NCI-H2107 treated with DMSO at 0.1 percent for 48 hours (cell line): ENCODE data around the gene JPH3.
"Not testable (repeated sequence)": the region's sequence is repeated elsewhere in the genome, so short reads cannot be mapped to it uniquely, and the experiment has no call there.

ENCODE experiments used
- DNase-seq: peaks from one replicate; lab custom pipeline; 2025; ENCODE audit not compliant: unreplicated experiment; lab: John Stamatoyannopoulos, UW

Gene JPH3

DNA sequence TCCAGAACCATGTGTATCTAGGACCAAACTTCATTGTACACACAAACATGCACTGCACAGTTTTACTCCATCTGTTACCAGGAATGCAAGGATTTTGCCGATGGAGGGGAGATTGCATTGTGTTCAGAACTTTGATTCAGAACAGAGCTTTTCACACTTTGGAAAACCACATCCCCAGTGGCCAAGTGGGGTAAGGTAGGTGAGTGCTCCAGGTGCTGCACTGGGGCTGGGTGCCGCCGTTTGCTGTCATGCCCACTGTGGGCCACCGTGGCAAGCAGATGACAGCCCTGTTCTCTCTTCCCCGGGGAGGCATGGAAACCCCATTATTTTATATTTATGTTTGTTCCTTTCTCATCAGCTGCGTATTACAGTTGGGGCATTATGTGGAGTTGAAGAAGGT is 29.3 kb upstream of the JPH3 start:
- no peak for DNase-seq

DNA sequence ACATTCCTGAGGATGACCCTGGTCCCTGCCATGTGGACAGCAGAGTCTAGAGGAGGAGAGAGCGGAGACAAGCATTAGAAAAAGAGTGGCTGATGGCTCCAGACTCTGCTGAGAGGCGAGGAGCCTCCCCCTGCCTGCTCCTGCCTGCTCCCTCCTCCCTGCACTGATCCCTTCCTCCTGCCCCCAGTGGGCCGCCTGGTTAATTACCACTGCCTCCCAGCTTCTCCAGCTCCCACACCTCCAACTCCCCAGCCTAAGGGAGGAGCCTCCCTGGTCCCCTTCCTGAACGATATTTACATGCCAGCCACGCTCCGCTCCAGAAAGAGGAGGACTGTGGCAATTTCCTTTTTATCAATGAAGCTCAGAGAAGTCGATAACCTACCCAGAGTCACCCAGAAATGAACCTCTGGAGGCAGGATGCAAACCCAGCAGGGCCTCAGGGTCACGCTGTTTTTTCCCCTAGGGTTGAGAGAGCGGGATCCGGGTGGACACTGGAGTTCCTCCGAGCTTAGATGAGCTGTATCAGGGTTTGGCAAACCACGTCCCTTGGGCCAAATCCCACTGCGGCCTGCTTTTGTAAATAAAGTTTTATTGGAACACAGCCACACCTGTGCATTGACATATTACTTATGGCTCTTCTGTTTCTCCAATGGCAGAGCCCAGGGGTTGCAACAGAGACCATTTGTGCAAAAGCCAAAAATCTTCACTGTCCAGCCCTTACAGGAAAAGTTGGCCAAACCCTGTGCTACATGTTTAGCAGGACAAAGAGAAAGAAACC is 27.1 kb upstream of the JPH3 start:
- no peak for DNase-seq

DNA sequence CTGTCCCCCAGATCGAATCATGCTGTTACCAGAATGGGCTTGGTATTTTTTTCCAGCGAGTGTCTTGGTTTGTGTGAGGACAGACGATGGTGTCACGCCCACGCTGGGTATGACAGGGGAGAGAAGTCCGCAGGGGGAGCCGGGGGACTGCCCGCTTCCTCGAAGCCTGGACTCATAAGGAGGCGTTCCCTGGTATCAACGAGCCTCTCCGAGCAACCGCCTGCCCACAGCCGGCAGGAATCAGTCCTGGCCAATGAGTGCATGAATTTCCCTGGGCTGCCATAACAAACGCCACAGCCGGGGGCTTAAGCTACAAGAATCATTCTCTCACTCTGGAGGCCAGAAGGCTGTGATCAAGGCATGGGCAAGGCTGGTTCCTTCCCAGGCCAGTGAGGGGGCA is 26.1 kb upstream of the JPH3 start:
- DNase-seq: no peak

DNA sequence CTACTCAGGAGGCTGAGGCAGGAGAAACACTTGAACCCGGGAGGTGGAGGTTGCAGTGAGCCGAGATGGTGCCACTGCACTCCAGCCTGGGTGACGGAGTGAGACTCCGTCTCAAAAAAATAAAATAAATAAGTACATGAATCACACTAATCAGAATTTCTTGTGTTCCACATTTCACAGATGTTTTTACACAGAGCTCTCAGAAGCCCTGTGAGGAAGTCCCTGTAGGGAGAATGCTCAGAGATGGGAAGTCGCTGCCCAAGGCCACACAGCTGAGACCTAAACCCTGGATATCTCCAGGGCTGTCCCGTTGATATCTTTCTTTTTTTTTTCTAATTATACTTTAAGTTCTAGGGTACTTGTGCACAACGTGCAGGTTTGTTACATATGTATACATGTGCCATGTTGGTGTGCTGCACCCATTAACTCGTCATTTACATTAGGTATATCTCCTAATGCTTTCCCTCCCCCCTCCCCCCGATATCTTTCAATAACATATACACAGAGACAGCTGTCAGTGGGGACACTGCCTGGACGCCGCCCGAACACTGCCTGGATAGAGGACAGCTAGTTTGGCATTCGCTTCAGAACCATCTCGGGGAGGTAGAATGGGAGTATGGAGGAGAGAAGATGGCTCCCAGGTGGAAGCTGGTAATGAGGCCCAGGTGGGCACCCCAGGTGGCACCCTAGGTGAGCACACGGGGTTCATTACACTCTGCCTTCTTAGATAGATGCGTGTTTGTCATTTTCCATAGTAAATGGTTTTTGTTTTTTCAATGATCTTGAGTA is 24.0 kb upstream of the JPH3 start:
- not testable (repeated sequence) for DNase-seq

DNA sequence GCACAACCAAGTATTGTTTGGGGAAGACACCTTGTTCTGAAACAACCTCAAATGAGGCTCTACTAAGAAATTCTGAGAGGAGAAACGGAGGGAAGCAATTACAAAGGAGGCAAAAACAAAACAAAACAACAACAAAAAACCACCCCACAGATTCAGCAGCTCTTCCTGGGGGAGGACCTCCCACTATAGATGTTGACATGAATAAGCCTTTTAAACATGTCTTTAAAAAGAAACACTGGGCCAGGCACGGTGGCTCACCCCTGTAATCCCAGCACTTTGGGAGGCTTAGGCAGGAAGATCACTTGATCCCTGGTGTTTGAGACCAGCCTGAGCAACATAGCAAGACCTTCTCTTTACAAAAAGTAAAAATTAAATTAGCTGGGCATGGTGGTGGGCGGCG is 22.6 kb upstream of the JPH3 start:
- DNase-seq: no peak

DNA sequence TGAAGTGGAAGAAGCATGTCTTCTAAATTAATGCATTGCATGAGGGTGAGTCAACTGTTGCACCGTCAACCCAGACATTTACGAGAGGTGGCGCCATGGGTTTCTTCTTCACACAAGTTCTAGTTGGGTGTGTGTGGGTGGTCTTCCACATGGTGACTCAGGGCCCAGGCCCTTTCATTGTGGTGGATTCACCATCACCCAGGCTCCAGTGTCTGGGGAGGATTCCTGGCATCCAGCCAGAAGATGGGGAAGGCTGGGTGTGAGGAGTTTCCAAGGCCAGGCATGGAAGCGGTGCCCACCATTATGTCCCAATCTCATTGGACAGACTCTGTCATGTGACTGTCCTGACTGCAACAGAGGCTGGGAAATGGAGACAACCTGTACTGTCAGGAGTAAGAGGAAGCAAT is 21.4 kb upstream of the JPH3 start:
- no peak for DNase-seq

DNA sequence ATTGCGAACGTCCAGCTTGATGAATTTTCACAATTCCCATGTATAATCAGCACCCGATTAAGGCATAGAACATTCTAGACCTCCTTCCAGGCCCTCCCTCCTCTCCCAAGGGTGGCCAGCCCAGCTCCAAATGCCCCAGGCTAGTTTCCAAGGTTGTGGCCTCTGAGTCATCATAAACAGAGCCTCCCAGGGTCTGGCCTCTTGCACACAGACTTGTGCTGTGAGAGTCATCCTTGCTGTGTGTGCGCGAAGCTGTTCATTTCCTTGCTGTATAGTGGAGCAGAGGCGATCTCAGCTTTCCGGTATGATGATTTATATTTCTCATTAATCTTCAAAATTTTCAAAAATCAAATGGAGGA is 20.5 kb upstream of the JPH3 start:
- DNase-seq: no peak

DNA sequence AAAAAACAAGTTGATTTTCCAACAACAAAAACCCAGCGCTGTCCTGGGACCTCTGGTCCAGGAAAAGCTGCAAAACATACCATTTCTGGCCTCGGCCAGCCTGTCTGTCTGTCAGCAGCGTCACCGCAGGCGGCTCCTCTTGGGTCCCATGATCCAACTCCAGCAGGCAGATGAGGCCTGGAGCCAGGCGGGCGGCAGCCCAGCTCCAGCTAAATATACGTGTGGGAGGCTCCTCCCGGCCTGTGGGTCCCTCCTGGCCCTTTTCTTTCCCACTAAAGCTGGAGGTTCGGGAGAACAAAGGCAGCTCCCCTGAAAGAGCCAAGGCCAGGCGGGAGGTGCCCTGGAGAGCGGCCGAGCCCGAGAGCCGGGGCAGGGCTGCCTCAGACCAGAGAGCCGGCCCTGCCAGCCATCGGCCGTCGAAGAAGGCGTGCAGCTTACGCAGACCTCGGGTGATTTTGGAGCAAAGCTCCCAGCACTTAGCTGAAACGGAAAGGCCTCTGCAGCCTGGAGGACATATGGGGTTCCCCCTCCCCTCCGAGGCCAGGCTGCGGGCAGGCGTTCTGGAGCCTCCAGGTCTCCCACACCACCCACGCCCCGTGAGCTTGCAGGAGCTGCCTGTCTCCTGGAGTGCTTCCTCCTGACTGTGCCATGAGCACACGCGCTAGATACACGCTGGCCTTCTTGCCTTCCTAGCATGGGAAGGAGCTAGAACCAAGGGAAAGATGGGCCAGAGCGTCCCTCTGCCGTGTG is 19.9 kb upstream of the JPH3 start:
- DNase-seq: no peak

DNA sequence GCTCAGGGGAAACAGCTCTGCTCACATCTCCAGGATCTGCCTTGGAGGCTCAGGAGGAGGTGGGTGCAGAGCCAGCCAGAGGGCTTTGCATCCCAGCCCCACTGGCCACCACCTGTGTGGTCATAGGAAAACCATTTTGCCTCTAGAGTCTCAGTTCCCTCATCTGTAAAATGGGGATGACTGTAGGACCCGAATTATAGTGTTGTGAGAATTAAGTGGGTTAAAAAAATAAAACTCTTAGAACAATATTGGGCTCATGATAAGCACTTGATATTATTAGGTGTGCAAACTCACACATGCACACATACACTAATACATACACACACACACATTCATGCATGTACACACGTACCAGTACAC is 19.4 kb upstream of the JPH3 start:
- no peak for DNase-seq

DNA sequence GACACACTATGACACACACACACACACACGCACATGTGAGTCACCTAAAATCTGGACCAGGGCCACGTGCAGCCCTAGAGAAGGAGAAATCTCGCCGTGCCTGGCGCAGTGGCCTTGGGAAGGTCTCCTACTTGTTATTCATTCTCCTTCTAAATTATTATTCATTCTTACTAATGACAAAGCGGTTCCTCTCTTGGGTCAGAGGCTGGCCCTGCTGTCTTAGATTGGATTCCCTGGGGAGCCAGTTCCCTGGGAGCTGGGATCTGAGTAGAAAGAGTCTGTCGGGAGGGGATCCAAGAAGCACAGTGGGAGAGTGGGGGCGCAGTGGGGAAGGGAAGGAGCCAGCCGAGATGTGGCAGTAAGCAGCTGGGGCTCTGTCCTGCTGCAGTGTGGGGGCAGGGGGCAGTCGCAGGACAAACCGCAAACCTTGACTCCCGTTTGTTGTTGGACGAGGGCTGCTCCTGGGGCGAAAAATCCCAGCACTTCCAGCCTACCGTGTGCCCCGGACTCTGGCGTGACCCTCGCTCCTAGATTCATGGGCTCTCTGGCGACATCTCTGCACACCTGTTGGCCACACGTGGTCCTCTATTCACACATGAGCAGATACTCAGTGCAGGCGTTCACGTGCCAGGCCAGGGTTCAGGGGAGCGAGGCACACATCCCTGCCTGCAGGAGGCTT is 18.7 kb upstream of the JPH3 start:
- no peak for DNase-seq

DNA sequence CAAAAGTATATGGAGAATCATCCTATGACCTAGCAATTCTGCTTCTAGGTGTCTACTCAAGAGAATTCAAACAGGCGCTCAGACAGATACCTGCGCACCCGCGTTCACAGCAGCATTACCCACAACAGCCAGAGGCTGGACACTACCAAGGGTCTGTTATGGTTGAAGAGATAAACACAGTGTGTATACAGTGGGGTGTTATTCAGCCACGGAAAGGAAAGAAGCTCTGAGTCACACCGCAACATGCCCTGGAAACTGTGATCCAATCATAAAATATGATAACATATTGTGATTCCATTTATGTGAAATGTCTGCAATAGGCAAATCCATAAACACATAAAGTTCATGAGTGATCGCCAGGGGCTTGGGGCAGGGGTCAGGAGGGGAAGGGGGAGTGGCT is 18.0 kb upstream of the JPH3 start:
- no peak for DNase-seq

DNA sequence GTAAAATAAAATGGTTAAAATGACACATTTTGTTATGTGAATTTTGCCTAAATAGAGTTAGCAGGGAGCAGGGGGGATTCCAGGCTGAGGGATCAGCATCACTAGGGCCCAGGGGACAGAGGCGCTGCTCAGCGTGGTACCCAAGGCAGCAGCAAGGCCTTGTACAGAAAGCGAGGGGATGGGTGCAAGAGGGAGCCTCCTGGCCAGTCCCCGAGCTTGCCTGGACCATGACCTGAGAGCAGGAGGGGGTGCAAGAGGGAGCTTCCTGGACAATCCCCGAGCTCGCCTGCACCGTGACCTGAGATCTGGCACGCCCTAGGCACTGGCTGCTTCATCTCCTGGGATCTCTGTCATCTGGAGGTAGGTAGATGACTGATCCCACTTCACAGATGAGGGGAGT is 17.3 kb upstream of the JPH3 start:
- DNase-seq: no peak

DNA sequence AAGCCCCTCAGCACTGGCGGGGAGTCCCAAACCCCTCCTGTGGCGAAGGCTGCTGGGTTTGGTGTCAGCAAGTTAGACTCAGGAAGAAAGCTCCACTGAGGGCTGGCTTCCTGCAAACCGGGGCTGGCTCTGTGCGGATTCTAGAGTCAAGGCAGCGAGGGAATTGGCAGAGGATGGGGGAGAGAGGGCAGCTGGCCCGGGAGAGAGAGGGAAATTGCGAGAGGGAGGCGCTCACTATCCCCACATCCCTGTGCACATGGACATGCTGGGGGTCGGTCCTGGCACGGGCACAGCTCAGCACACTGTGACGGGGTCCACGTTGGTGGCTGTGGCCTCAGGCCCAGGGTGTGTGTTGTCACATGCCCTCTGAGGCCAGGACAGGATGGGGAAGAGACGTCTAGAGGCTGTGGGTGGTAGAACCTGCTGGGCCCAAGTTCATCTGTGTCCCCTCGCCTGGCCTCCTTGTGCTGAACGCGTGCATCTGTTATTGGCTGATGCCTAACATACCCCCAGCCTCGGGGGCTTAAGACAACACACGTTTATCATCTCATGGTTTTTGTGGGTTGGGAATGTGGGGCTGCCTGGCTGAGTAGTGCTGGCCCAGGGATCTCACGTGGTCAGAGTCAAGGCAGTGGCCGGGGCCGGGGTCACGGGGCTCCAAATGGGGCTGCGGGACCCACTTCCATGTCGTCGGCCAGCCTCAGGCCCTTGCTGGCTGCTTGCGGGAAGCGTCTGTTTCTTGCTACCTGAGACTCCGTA is 16.7 kb upstream of the JPH3 start:
- DNase-seq: no peak

DNA sequence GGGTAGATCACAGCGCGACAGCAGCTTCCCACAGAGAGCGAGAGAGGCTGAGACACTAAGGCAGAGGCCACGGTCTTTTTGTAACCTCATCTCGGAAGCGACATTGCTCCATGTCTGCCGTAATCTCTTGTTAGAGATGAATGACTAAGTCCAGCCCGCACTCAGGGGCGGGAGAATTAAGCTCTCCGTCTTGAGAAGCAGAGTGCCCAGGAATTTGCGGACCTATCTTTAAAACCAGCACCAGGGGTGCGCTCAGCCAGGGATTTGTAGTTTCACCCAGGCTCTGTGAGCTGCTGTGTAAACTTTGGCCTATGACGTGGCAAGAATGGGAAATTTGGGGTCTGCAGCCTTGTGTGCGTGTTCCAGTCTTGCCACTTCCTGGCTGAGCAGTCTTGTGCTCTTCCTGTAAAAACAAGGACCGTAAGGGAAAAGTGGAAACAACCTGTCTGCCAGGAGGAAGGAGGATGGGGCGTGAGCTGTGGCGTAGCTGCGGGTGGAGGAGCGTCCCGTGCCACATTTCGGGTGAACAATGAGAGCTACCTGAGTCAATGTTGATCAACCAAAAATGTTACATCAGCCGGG is 16.0 kb upstream of the JPH3 start:
- no peak for DNase-seq

DNA sequence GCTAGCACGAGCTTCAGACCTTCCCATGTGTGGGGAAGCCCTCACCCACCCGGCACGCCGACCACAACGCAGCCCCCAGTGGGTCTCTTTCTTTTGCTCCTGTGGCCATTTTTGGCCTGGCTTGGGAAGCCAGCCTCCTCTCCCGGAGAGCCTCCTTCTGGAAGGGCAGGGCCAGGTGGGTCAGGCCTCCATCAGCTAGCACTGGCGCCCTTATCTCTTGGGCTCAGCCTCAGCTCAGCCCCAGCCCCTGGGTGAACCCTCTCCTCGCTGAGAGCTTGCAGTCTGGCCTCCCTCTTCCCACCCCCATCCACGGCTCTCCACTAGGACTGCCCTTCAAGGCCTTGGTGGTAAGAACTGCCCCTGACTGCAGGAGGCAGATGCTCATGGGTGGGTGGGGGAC is 14.7 kb upstream of the JPH3 start:
- DNase-seq: no peak

DNA sequence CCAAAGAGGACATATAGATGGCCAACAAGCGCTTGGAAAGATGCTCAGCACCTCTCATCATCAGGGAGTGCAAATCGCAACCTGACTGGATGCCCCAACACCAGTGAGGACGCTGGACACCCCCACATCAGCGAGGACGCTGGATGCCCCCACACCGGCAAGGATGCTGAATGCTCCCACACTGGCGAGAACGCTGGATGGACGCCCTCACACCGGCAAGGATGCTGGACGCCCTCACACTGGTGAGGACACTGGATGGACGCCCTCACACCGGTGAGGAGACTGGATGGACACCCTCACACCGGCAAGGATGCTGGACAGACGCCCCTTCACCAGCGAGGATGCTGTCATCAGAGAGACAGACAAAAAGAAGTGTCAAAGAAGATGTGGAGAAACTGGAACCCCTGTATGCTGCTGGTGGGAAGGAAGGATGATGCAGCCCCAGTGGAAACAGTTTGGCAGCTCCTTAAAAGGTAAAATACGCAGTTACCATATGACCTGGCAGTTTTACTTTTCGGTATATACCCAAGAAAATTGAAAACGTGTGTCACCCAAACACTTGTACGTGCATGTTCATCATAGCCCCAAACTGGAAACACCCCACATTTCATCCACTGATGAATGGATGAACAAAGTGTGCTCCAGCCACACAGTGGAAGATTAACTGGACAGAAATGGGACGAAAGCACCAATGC is 10.1 kb upstream of the JPH3 start:
- no peak for DNase-seq

DNA sequence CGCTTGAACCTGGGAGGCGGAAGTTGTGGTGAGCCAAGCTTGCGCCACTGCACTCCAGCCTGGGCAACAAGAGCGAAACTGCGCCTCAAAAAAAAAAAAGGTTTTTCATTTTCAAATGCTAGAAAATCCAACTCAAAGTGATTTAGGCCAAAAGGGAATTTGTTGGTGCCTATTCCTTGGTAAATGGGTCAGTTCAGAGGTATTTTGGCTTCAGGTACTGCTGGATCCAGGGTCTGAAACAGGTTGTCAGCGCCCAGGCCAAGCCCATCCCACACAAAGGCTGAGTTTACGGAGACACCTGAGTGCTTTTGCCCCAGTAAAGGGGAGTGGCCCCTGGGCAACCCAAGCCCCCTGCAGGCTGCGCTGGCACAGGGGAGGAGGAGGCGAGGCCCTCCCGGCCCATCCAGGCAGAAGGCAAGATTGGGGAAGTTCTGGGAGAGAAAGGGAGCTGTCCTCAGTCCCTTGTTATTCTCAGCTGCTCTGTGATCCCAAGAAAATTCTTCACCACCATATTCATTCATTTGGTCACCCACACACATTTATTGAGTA is 8.5 kb upstream of the JPH3 start:
- DNase-seq: no peak

DNA sequence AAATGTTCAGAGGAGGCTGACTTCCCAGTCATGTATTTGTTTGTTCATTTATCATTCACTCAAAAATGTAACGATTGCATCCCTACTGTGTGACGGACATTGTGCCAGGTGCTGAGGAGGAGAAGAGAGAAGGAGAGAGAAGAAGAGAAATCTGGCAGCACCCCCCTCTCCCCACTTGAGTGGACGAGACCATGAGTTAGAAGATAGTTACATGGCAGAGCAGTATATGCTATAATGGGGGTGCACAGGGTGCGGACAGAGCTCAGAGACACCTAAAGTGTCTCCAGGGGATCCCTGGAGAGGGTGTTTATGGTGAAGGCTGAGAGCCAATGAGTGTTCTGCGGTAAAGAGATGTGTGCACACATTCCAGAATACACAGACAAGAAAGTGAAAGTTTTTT is 6.6 kb upstream of the JPH3 start:
- DNase-seq: no peak

DNA sequence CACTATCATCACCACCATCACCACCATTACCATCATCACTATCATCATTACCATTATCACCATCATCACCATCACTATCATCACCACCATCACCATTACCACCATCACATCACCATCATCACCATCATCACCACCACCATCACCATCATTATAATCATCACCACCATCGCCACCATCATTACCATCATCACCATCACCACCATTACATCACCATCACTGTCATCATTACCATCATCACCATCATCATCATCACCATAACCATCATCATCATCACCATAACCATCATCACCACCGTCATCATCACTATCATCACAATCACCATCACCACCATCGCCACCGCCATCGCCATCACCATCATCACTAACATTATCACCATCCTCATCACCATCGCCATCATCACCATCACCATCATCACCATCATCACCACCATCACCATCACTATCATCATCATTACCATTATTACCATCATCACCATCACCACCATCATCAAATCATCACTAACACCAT is 4.9 kb upstream of the JPH3 start:
- no peak for DNase-seq
